HG02588 (cell line): ENCODE data around the gene STPG4.

Source experiments
- ATAC-seq: cut with Tn5 transposase; IDR thresholded peaks from one replicate; pipeline ENCODE4 v1.9.1; 2021; ENCODE audit warnings: mild to moderate bottlenecking, moderate library complexity; ENCODE audit not compliant: unreplicated experiment

Gene STPG4

DNA sequence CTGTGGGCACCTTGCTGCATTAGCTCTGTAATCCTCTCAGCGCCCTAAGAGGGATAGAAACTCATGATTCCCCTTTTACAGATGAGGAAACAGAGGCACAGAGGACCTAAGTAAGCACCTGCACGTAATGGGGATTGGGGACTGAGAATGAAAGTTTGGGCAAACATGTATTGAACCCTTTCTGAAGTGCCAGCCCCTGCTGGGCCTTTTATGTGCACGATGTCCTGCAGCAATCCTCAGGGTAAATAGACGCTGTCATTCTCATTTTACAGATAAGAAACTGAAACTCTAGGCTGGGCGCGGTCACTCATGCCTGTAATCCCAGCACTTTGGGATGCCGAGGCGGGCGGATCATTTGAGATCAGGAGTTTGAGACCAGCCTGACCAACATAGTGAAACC lies 117.4 kb downstream of the STPG4 start:
- ATAC-seq, result no peak
